Stimulated activated memory B cell treated with anti-CD40 and anti-IgM and Interleukin-4, amounts not matched to agents 10 μg/mL and 1 μg/mL and 100 μg/mL, for 72 hours (primary cell): Measurements from ENCODE around the gene TGFBR3L.

Experiments used
- ATAC-seq: fragments of 150-1000 bp; cut with Tn5 transposase; 2 replicates; pipeline ENCODE4 v1.10.0; 2021
- H3K27ac Mint-ChIP-seq: one replicate; pipeline ENCODE4 v1.8.0; 2022; ENCODE audit warnings: mild to moderate bottlenecking, mixed read lengths
- H3K27me3 Mint-ChIP-seq: one replicate; pipeline ENCODE4 v1.8.0; 2022; ENCODE audit warnings: mixed read lengths
- H3K36me3 Mint-ChIP-seq: one replicate; pipeline ENCODE4 v1.8.0; 2022; ENCODE audit warnings: mixed read lengths
- H3K4me1 Mint-ChIP-seq: one replicate; pipeline ENCODE4 v1.8.0; 2022; ENCODE audit warnings: mixed read lengths
- H3K4me3 Mint-ChIP-seq: one replicate; pipeline ENCODE4 v1.8.0; 2022; ENCODE audit warnings: mild to moderate bottlenecking, moderate library complexity, mixed read lengths
- H3K9me3 Mint-ChIP-seq: one replicate; pipeline ENCODE4 v1.8.0; 2022; ENCODE audit warnings: mixed read lengths

The TGFBR3L gene

GRCh38 chr19:7873304-7874075 is 41.1 kb upstream of the TGFBR3L start:
- peaks cover 58% of the 10 kb centered on the region for H3K27me3 Mint-ChIP-seq
- no peak for ATAC-seq
- H3K9me3 Mint-ChIP-seq = peaks cover 16% of the 10 kb centered on the region
- peak overlapping the region; percentile 39 for H3K4me3 Mint-ChIP-seq
- peaks cover 7% of the 10 kb centered on the region for H3K36me3 Mint-ChIP-seq
- H3K27ac Mint-ChIP-seq = no peak overlapping the region
- H3K4me1 Mint-ChIP-seq = peaks cover 40% of the 10 kb centered on the region

- ATAC-seq = no peak
- Mint-ChIP-seq H3K27me3 (peaks cover 58% of the 10 kb centered on the region), H3K36me3 (peaks cover 7% of the 10 kb centered on the region), H3K27ac (no peak within 1 kb of the TSS), H3K4me1 (peaks cover 34% of the 10 kb centered on the region), H3K4me3 (peak within 1 kb of the TSS; percentile 51), H3K9me3 (peaks cover 16% of the 10 kb centered on the region)
These were observed 40.3 kb upstream of the TGFBR3L start, which contains the start of gene PRR36 for GRCh38 chr19:7874076-7874896. Gene PRR36, minus strand, starts transcription at chr19:7874390. Its CDS starts 701 bp downstream, at chr19:7873689.

- H3K36me3 Mint-ChIP-seq = peaks cover 7% of the 10 kb centered on the region
- no peak for ATAC-seq
- H3K9me3 Mint-ChIP-seq = peaks cover 15% of the 10 kb centered on the region
- peaks cover 54% of the 10 kb centered on the region for H3K27me3 Mint-ChIP-seq
- no peak overlapping the region for H3K27ac Mint-ChIP-seq
- H3K4me3 Mint-ChIP-seq = no peak overlapping the region
- H3K4me1 Mint-ChIP-seq = peaks cover 32% of the 10 kb centered on the region
These were observed 39.7 kb upstream of the TGFBR3L start for GRCh38 chr19:7874897-7875273.

GRCh38 chr19:7877249-7877836 is 37.3 kb upstream of the TGFBR3L start:
- peaks cover 3% of the 10 kb centered on the region for H3K9me3 Mint-ChIP-seq
- H3K4me3 Mint-ChIP-seq = no peak overlapping the region
- peaks cover 11% of the 10 kb centered on the region for H3K4me1 Mint-ChIP-seq
- no peak for ATAC-seq
- peaks cover 30% of the 10 kb centered on the region for H3K27me3 Mint-ChIP-seq
- H3K36me3 Mint-ChIP-seq = no peaks in the 10 kb centered on the region
- no peak overlapping the region for H3K27ac Mint-ChIP-seq

GRCh38 chr19:7879111-7879807 is 35.4 kb upstream of the TGFBR3L start:
- Mint-ChIP-seq H3K9me3 (peaks cover 3% of the 10 kb centered on the region), H3K27me3 (peaks cover 17% of the 10 kb centered on the region), H3K4me3 (no peak overlapping the region), H3K4me1 (no peaks in the 10 kb centered on the region), H3K36me3 (no peaks in the 10 kb centered on the region), H3K27ac (no peak overlapping the region)
- ATAC-seq = no peak

GRCh38 chr19:7879836-7880235 is 34.8 kb upstream of the TGFBR3L start:
- ATAC-seq = no peak
- Mint-ChIP-seq H3K27me3 (peaks cover 12% of the 10 kb centered on the region), H3K36me3 (no peaks in the 10 kb centered on the region), H3K4me1 (no peaks in the 10 kb centered on the region), H3K9me3 (peaks cover 3% of the 10 kb centered on the region), H3K4me3 (no peak overlapping the region), H3K27ac (no peak overlapping the region)

- Mint-ChIP-seq H3K36me3 (no peaks in the 10 kb centered on the region), H3K4me1 (no peaks in the 10 kb centered on the region), H3K27ac (no peak overlapping the region), H3K27me3 (peaks cover 2% of the 10 kb centered on the region), H3K4me3 (no peak overlapping the region), H3K9me3 (peaks cover 3% of the 10 kb centered on the region)
- ATAC-seq = no peak
These were observed 32.7 kb upstream of the TGFBR3L start for GRCh38 chr19:7881910-7882309.

- ATAC-seq = no peak
- no peaks in the 10 kb centered on the region for H3K36me3 Mint-ChIP-seq
These were observed 31.5 kb upstream of the TGFBR3L start for GRCh38 chr19:7883105-7883504.

GRCh38 chr19:7883796-7884570 is 30.6 kb upstream of the TGFBR3L start:
- ATAC-seq = no peak
- Mint-ChIP-seq H3K4me1 (no peaks in the 10 kb centered on the region), H3K36me3 (no peaks in the 10 kb centered on the region), H3K27me3 (peaks cover 19% of the 10 kb centered on the region), H3K27ac (no peak overlapping the region), H3K9me3 (peaks cover 3% of the 10 kb centered on the region), H3K4me3 (no peak overlapping the region)

More at GRCh38 chr19:7883105-7883504, 31.5 kb upstream of the TGFBR3L start:
- Mint-ChIP-seq H3K27ac (no peak overlapping the region), H3K4me3 (no peak overlapping the region), H3K27me3 (peaks cover 14% of the 10 kb centered on the region), H3K9me3 (peaks cover 3% of the 10 kb centered on the region), H3K4me1 (no peaks in the 10 kb centered on the region)

GRCh38 chr19:7885818-7886217 is 28.8 kb upstream of the TGFBR3L start:
- no peaks in the 10 kb centered on the region for H3K4me1 Mint-ChIP-seq
- no peaks in the 10 kb centered on the region for H3K36me3 Mint-ChIP-seq
- H3K4me3 Mint-ChIP-seq = no peak overlapping the region
- H3K9me3 Mint-ChIP-seq = peaks cover 3% of the 10 kb centered on the region
- ATAC-seq = no peak
- peaks cover 31% of the 10 kb centered on the region for H3K27me3 Mint-ChIP-seq
- no peak overlapping the region for H3K27ac Mint-ChIP-seq

- Mint-ChIP-seq H3K9me3 (no peaks in the 10 kb centered on the region), H3K4me1 (no peaks in the 10 kb centered on the region), H3K36me3 (no peaks in the 10 kb centered on the region), H3K27me3 (peaks cover 33% of the 10 kb centered on the region), H3K4me3 (no peak overlapping the region), H3K27ac (no peak overlapping the region)
- no peak for ATAC-seq
These were observed 27.1 kb upstream of the TGFBR3L start for GRCh38 chr19:7887408-7888144.

GRCh38 chr19:7888145-7888825 is 26.3 kb upstream of the TGFBR3L start, which contains the start of gene LRRC8E:
Gene LRRC8E, plus strand, starts transcription at chr19:7888510. Its CDS starts 7,094 bp downstream, at chr19:7895604.
- ATAC-seq = peak; percentile 50
- Mint-ChIP-seq H3K27me3 (peaks cover 39% of the 10 kb centered on the region), H3K4me1 (no peaks in the 10 kb centered on the region), H3K4me3 (no peak within 1 kb of the TSS), H3K36me3 (no peaks in the 10 kb centered on the region), H3K9me3 (no peaks in the 10 kb centered on the region), H3K27ac (no peak within 1 kb of the TSS)

GRCh38 chr19:7888826-7889217 is 25.8 kb upstream of the TGFBR3L start:
- Mint-ChIP-seq H3K27me3 (peaks cover 42% of the 10 kb centered on the region), H3K36me3 (no peaks in the 10 kb centered on the region), H3K4me1 (no peaks in the 10 kb centered on the region)

More at GRCh38 chr19:7888826-7889217, 25.8 kb upstream of the TGFBR3L start:
- Mint-ChIP-seq H3K4me3 (no peak overlapping the region), H3K27ac (no peak overlapping the region), H3K9me3 (no peaks in the 10 kb centered on the region)
- ATAC-seq = no peak
